ENCODE measurements around the gene ASTL.

Gene ASTL

GRCh38 chr2:96180002-96180401 lies 41.7 kb upstream of the ASTL start:
- no peak overlapping the region for H3K4me3 ChIP-seq (ENCODE audit: insufficient read length, low read depth)
- no peaks in the 10 kb centered on the region for H3K4me1 ChIP-seq (ENCODE audit: insufficient read depth, insufficient read length)
- TF ChIP-seq SUZ12 (IDR thresholded peaks at IDR 0.05; ENCODE audit: extremely low read depth, insufficient read depth, insufficient read length): no peak
- TF ChIP-seq ZNF274 (IDR thresholded peaks at IDR 0.05; ENCODE audit: low read depth, low read length): no peak
- TF ChIP-seq YY1 (IDR thresholded peaks at IDR 0.05; ENCODE audit: insufficient read depth, insufficient read length): no peak
- peaks cover 12% of the 10 kb centered on the region for H3K36me3 ChIP-seq (ENCODE audit: insufficient read depth, insufficient read length, low read length)
- no peaks in the 10 kb centered on the region for H3K9me3 ChIP-seq (ENCODE audit: insufficient read depth, low read length)
- no peak overlapping the region for H3K9ac ChIP-seq (ENCODE audit: insufficient read length, low read depth)
- H3K27me3 ChIP-seq (ENCODE audit: insufficient read depth, insufficient read length): no peaks in the 10 kb centered on the region
- DNase-seq (ENCODE audit: low read depth, low spot score): no peak

GRCh38 chr2:96176661-96177060 lies 38.4 kb upstream of the ASTL start:
- no peak for DNase-seq (ENCODE audit: low read depth, low spot score)
- Histone ChIP-seq H3K36me3 (ENCODE audit: insufficient read depth, insufficient read length, low read length) (no peaks in the 10 kb centered on the region), H3K27me3 (ENCODE audit: insufficient read depth, insufficient read length) (no peaks in the 10 kb centered on the region), H3K9me3 (ENCODE audit: insufficient read depth, low read length) (no peaks in the 10 kb centered on the region), H3K4me3 (ENCODE audit: insufficient read length, low read depth) (no peak overlapping the region), H3K4me1 (ENCODE audit: insufficient read depth, insufficient read length) (no peaks in the 10 kb centered on the region), H3K9ac (ENCODE audit: insufficient read length, low read depth) (no peak overlapping the region)
- no peak for TF ChIP-seq ZNF274 (IDR thresholded peaks at IDR 0.05; ENCODE audit: low read depth, low read length)
- TF ChIP-seq SUZ12 (IDR thresholded peaks at IDR 0.05; ENCODE audit: extremely low read depth, insufficient read depth, insufficient read length): no peak
- no peak for TF ChIP-seq YY1 (IDR thresholded peaks at IDR 0.05; ENCODE audit: insufficient read depth, insufficient read length)

- no peaks in the 10 kb centered on the region for H3K9me3 ChIP-seq (ENCODE audit: insufficient read depth, low read length)
- H3K9ac ChIP-seq (ENCODE audit: insufficient read length, low read depth): no peak overlapping the region
- H3K4me1 ChIP-seq (ENCODE audit: insufficient read depth, insufficient read length): no peaks in the 10 kb centered on the region
- H3K27me3 ChIP-seq (ENCODE audit: insufficient read depth, insufficient read length): no peaks in the 10 kb centered on the region
- H3K36me3 ChIP-seq (ENCODE audit: insufficient read depth, insufficient read length, low read length): no peaks in the 10 kb centered on the region
- no peak overlapping the region for H3K4me3 ChIP-seq (ENCODE audit: insufficient read length, low read depth)
- no peak for DNase-seq (ENCODE audit: low read depth, low spot score)
- TF ChIP-seq YY1 (IDR thresholded peaks at IDR 0.05; ENCODE audit: insufficient read depth, insufficient read length): no peak
- no peak for TF ChIP-seq SUZ12 (IDR thresholded peaks at IDR 0.05; ENCODE audit: extremely low read depth, insufficient read depth, insufficient read length)
These were observed 37.6 kb upstream of the ASTL start for GRCh38 chr2:96175951-96176350.

- Histone ChIP-seq H3K27me3 (ENCODE audit: insufficient read depth, insufficient read length) (no peaks in the 10 kb centered on the region), H3K36me3 (ENCODE audit: insufficient read depth, insufficient read length, low read length) (no peaks in the 10 kb centered on the region), H3K4me3 (ENCODE audit: insufficient read length, low read depth) (no peak overlapping the region), H3K9ac (ENCODE audit: insufficient read length, low read depth) (no peak overlapping the region), H3K9me3 (ENCODE audit: insufficient read depth, low read length) (peaks cover 10% of the 10 kb centered on the region), H3K4me1 (ENCODE audit: insufficient read depth, insufficient read length) (no peaks in the 10 kb centered on the region)
- DNase-seq (ENCODE audit: low read depth, low spot score): peak; percentile 55
- TF ChIP-seq ZNF274 (IDR thresholded peaks at IDR 0.05; ENCODE audit: low read depth, low read length) (no peak), YY1 (IDR thresholded peaks at IDR 0.05; ENCODE audit: insufficient read depth, insufficient read length) (no peak), SUZ12 (IDR thresholded peaks at IDR 0.05; ENCODE audit: extremely low read depth, insufficient read depth, insufficient read length) (no peak)
These were observed 36.2 kb upstream of the ASTL start for GRCh38 chr2:96174251-96175144.

- Histone ChIP-seq H3K4me1 (ENCODE audit: insufficient read depth, insufficient read length) (no peaks in the 10 kb centered on the region), H3K4me3 (ENCODE audit: insufficient read length, low read depth) (no peak overlapping the region), H3K27me3 (ENCODE audit: insufficient read depth, insufficient read length) (no peaks in the 10 kb centered on the region), H3K9ac (ENCODE audit: insufficient read length, low read depth) (no peak overlapping the region), H3K36me3 (ENCODE audit: insufficient read depth, insufficient read length, low read length) (no peaks in the 10 kb centered on the region), H3K9me3 (ENCODE audit: insufficient read depth, low read length) (peaks cover 11% of the 10 kb centered on the region)
- no peak for TF ChIP-seq ZNF274 (IDR thresholded peaks at IDR 0.05; ENCODE audit: low read depth, low read length)
- no peak for TF ChIP-seq SUZ12 (IDR thresholded peaks at IDR 0.05; ENCODE audit: extremely low read depth, insufficient read depth, insufficient read length)
- TF ChIP-seq YY1 (IDR thresholded peaks at IDR 0.05; ENCODE audit: insufficient read depth, insufficient read length): no peak
- DNase-seq (ENCODE audit: low read depth, low spot score): no peak
These were observed 33.5 kb upstream of the ASTL start for GRCh38 chr2:96171831-96172230.

- Histone ChIP-seq H3K4me3 (ENCODE audit: insufficient read length, low read depth) (no peak overlapping the region), H3K4me1 (ENCODE audit: insufficient read depth, insufficient read length) (no peaks in the 10 kb centered on the region), H3K9me3 (ENCODE audit: insufficient read depth, low read length) (peaks cover 11% of the 10 kb centered on the region), H3K9ac (ENCODE audit: insufficient read length, low read depth) (no peak overlapping the region), H3K27me3 (ENCODE audit: insufficient read depth, insufficient read length) (no peaks in the 10 kb centered on the region), H3K36me3 (ENCODE audit: insufficient read depth, insufficient read length, low read length) (no peaks in the 10 kb centered on the region)
- TF ChIP-seq SUZ12 (IDR thresholded peaks at IDR 0.05; ENCODE audit: extremely low read depth, insufficient read depth, insufficient read length): no peak
- no peak for TF ChIP-seq YY1 (IDR thresholded peaks at IDR 0.05; ENCODE audit: insufficient read depth, insufficient read length)
- no peak for TF ChIP-seq ZNF274 (IDR thresholded peaks at IDR 0.05; ENCODE audit: low read depth, low read length)
- no peak for DNase-seq (ENCODE audit: low read depth, low spot score)
These were observed 32.3 kb upstream of the ASTL start for GRCh38 chr2:96170626-96171025.

GRCh38 chr2:96169868-96170507 lies 31.7 kb upstream of the ASTL start:
- Histone ChIP-seq H3K9ac (ENCODE audit: insufficient read length, low read depth) (no peak overlapping the region), H3K36me3 (ENCODE audit: insufficient read depth, insufficient read length, low read length) (no peaks in the 10 kb centered on the region), H3K9me3 (ENCODE audit: insufficient read depth, low read length) (peaks cover 11% of the 10 kb centered on the region), H3K4me1 (ENCODE audit: insufficient read depth, insufficient read length) (no peaks in the 10 kb centered on the region), H3K27me3 (ENCODE audit: insufficient read depth, insufficient read length) (no peaks in the 10 kb centered on the region), H3K4me3 (ENCODE audit: insufficient read length, low read depth) (no peak overlapping the region)
- DNase-seq (ENCODE audit: low read depth, low spot score): no peak
- TF ChIP-seq ZNF274 (IDR thresholded peaks at IDR 0.05; ENCODE audit: low read depth, low read length) (no peak), SUZ12 (IDR thresholded peaks at IDR 0.05; ENCODE audit: extremely low read depth, insufficient read depth, insufficient read length) (no peak), YY1 (IDR thresholded peaks at IDR 0.05; ENCODE audit: insufficient read depth, insufficient read length) (no peak)

All from NT2/D1 (cell line).